ENCODE measurements around the gene FOXP1.

The FOXP1 gene

GRCh38 chr3:71421820-71422566 lies 161.5 kb downstream of the FOXP1 start:
- no peak for DNase-seq

- DNase-seq: no peak
Measured at GRCh38 chr3:71421475-71421819, 162.1 kb downstream of the FOXP1 start.

- no peak for DNase-seq
Measured at GRCh38 chr3:71419369-71419768, 164.2 kb downstream of the FOXP1 start.

GRCh38 chr3:71417791-71418190 lies 165.7 kb downstream of the FOXP1 start:
- no peak for DNase-seq

GRCh38 chr3:71416876-71417275 lies 166.7 kb downstream of the FOXP1 start:
- no peak for DNase-seq

- no peak for DNase-seq
Measured at GRCh38 chr3:71415681-71416122, 167.8 kb downstream of the FOXP1 start.

GRCh38 chr3:71414189-71414927 lies 169.2 kb downstream of the FOXP1 start:
- DNase-seq: no peak

GRCh38 chr3:71413572-71413971 lies 170.0 kb downstream of the FOXP1 start:
- DNase-seq: no peak

GRCh38 chr3:71409352-71409751 lies 174.2 kb downstream of the FOXP1 start:
- DNase-seq: no peak

- no peak for DNase-seq
Measured at GRCh38 chr3:71408903-71409302, 174.6 kb downstream of the FOXP1 start.

GRCh38 chr3:71407823-71408222 lies 175.7 kb downstream of the FOXP1 start:
- DNase-seq: no peak

GRCh38 chr3:71406972-71407810 lies 176.3 kb downstream of the FOXP1 start:
- no peak for DNase-seq

- DNase-seq: no peak
Measured at GRCh38 chr3:71402911-71403310, 180.6 kb downstream of the FOXP1 start.

GRCh38 chr3:71402280-71402679 lies 181.2 kb downstream of the FOXP1 start:
- no peak for DNase-seq

GRCh38 chr3:71401695-71402231 lies 181.8 kb downstream of the FOXP1 start:
- DNase-seq: no peak

GRCh38 chr3:71400986-71401451 lies 182.5 kb downstream of the FOXP1 start:
- no peak for DNase-seq

GRCh38 chr3:71399478-71399877 lies 184.1 kb downstream of the FOXP1 start:
- no peak for DNase-seq

- no peak for DNase-seq
Measured at GRCh38 chr3:71398157-71398836, 185.2 kb downstream of the FOXP1 start.

GRCh38 chr3:71397726-71398125 lies 185.8 kb downstream of the FOXP1 start:
- DNase-seq: no peak

GRCh38 chr3:71397046-71397445 lies 186.5 kb downstream of the FOXP1 start:
- peak; percentile 22 for DNase-seq

GRCh38 chr3:71395927-71396695 lies 187.4 kb downstream of the FOXP1 start:
- no peak for DNase-seq

- no peak for DNase-seq
Measured at GRCh38 chr3:71395470-71395869, 188.1 kb downstream of the FOXP1 start.
